Dedifferentiated amniotic fluid mesenchymal stem cell (primary cell): ENCODE data around the gene CACTIN.

Source experiments
- DNase-seq: peaks from one replicate; pipeline ENCODE4 v3.0.0-alpha.2; 2016; ENCODE audit errors: extremely low spot score

The CACTIN gene

DNA sequence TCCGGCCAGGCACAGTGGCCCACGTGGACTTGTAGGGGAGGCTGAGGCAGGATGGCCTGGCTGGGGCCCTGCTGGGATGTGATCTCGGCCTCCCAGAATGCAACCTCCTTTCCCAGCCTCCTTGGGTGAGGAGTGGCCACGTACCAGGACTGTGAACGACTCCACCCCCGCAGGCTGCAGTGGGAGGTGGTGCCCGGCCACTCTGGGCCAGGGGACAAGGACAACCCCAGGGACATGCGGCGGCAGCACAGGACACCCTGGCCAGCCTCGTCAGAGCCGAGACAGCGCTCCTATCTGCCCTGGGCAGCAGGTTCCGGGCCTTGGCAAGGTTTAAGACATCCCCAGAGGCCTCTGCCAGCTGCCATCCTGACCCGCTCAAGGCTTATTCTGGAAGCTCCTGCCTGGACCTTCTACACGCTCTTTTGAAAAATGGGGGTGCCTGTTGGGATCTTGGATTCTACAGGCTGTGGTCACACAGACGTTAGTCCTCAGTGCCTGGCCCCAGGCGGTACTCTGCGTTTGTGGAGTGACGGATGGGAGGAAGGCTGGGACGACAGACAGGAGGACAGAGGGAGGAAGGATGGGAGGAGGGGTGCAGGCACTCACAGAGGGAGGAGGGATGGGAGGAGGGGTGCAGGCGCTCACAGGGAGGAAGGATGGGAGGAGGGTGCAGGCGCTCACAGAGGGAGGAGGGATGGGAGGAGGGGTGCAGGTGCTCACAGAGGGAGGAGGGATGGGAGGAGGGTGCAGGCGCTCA, 19.9 kb upstream of the CACTIN start:
- no peak for DNase-seq

DNA sequence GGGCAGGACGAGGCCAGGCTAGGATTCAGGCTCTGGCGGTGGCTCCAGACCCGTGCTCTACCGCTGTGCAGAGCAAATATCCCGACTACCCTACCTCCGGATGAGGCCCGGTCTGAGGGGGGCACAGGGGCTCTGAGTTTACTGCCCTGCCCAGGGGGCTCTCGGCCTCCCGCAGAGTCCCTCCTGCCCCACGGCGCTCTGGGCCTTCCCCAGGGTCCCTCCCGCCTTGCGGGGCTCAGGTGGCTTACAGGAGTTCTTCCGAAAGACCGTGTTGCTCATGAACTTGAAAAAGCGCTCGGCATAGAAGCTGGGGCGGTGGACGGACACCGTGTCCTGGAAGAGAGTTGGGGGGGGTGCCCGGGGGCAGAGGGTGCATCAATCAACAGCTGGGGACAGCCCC, 19.1 kb upstream of the CACTIN start:
- no peak for DNase-seq

DNA sequence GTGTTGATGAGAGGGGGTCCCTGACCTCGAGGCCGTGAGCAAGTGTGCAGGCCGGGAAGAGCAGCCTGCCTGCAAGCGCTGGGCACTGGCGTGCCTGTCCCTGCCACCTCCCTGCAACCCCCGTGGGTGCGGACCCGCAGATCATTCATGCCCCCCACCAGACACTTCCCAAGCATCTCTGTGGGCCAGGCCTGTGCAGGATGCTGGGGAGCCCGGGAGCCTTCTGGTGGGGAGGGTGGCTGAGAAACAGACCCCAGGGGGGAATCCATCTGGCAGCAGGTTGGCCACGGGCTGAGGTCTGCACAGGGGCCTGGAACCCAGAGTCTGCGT, 18.4 kb upstream of the CACTIN start:
- no peak for DNase-seq

GRCh38 chr19:3644351-3645066, 17.9 kb upstream of the CACTIN start:
- no peak for DNase-seq

DNA sequence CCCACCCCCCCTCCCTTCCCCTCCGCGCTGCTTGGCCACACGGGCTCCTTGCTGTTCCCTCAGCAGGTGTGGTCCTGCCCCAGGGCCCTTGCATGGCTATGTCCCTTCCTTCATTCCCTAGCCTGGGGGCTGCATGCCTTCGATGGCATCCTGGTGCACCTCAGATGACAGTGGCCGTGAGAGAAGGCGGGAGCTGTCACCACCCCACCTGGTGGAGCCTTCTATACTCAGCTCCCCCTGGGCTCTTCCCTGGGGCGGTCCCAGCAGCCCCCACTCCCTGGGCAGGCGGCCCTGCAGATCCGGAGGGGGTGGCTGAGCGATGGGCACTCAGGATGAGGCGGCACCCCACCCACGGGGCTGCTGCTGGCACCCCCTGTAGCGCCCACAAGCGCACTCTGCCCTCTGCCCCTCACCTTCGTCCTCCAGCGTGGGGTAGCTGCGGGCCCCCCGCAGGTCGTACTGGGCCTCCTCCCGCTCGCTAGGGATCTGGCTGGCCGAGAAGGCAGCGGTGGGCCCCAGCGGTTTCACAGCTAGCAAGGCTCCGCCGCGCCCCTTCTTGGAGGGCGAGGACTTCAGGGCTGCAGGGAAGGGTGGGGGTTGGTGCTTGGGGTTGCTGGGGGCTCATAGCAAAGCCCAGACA, 17.2 kb upstream of the CACTIN start:
- DNase-seq = no peak

GRCh38 chr19:3642987-3643673, 16.5 kb upstream of the CACTIN start:
- DNase-seq = no peak

- no peak for DNase-seq
Measured at GRCh38 chr19:3642296-3642695, 15.7 kb upstream of the CACTIN start.

DNA sequence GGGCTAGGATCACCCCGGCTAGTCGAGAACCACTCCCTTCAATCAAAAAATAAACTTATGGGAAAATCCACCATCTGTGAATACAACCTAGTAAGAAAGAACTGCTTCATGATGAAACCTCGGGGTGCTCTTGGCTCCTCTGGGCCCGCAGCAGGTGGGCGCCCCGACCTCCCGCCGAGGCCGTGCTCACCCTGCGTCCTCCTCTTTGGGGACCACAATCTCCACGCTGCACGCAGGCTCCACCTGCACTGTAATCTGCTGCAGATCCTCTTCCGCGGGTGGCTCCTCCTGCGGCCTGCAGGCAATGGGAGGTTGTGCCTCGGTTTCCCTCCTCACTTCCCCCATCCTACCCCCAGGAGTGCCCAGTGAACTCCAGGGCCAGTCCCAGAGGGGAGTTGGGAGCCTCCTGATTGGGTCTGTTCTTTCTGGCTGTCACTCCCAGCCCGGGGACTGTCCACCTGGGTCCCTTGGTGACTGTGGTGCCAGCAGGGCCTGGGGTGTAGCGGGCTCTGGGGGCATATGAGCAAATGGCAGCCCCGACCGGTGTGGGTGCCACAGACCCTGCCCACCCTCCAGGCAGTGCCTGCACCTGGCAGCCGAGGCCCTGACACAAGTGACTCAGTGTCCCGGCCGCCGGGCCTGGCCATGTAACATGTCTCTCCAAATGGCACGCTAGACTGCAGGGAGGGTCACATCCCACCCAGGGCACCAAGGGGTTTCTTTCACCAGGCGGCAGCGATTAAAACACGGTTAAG, 15.1 kb upstream of the CACTIN start:
- no peak for DNase-seq

GRCh38 chr19:3639479-3639878, 12.9 kb upstream of the CACTIN start:
- no peak for DNase-seq

GRCh38 chr19:3638208-3639193, 11.9 kb upstream of the CACTIN start:
- no peak for DNase-seq

DNA sequence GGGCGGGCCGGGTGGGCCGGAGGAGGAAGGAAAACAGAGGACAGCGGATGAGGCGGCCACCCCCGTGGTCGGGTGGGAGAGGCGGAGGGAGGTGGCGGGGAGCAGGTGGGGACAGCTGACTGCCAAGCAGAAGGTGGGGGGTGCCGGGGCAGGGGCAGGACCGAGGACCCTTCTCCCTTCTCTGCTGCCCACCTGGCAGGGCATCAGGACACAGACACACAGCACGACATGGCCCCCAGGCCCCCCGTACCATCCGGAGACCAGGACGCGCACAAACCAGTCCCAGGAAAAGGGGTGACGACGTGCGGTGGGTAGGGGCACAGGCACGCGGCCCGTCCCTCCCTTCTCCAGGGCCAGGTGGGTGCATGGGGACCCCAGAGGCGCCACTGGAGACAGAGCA, 11.0 kb upstream of the CACTIN start:
- no peak for DNase-seq

- DNase-seq = no peak
Measured at GRCh38 chr19:3636962-3637361, 10.4 kb upstream of the CACTIN start.

GRCh38 chr19:3636506-3636905, 9.9 kb upstream of the CACTIN start:
- DNase-seq = no peak

DNA sequence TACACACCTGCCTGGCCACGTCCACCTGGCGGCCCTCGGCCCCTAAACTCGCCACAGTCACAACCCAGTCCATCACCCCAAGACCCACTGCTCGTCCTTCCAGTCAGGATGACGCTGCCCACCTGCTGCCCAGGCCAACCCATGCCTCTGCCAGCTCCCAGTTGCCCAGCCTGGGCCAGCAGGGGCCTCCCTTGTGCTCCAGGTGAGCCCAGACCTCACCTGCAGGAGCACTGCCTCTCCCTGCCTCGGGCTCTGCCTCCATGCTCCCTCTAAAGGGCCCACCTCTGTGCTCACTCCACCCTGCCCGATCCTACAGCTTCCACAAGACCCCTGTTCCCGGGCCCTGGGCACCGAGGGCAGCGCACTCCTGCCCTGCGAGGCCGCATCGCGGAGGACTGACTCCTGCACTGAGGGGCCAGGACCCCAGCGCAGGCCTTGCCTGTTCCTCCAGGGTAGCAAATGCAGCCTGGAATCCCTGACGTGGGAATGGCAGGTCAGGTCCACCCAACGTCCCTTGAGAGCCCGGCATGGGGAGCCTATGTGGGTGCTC, 8.0 kb upstream of the CACTIN start:
- no peak for DNase-seq

- no peak for DNase-seq
Measured at GRCh38 chr19:3633559-3633988, 7.0 kb upstream of the CACTIN start.

GRCh38 chr19:3632739-3633558, 6.4 kb upstream of the CACTIN start:
- no peak for DNase-seq

DNA sequence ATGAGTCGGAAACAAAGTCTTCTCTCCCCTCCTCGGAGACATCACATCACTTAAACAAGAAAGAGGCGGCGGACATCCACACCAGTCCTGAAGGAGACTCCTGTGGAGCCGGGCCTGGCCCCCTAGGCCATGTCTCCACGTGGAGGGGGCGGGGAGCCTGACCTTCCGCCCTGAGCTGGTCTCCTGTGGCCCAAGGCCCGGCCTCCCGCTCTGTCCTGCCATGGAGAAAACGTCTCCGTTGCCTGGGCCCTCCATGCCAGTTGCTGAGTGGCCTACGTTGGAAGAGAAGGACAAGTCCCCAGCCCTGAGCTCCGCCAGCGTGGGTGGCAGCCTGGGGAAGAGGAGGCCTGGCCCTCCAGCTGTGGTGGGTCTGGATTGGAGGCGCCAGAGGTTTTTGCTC, 5.5 kb upstream of the CACTIN start:
- DNase-seq = no peak

DNA sequence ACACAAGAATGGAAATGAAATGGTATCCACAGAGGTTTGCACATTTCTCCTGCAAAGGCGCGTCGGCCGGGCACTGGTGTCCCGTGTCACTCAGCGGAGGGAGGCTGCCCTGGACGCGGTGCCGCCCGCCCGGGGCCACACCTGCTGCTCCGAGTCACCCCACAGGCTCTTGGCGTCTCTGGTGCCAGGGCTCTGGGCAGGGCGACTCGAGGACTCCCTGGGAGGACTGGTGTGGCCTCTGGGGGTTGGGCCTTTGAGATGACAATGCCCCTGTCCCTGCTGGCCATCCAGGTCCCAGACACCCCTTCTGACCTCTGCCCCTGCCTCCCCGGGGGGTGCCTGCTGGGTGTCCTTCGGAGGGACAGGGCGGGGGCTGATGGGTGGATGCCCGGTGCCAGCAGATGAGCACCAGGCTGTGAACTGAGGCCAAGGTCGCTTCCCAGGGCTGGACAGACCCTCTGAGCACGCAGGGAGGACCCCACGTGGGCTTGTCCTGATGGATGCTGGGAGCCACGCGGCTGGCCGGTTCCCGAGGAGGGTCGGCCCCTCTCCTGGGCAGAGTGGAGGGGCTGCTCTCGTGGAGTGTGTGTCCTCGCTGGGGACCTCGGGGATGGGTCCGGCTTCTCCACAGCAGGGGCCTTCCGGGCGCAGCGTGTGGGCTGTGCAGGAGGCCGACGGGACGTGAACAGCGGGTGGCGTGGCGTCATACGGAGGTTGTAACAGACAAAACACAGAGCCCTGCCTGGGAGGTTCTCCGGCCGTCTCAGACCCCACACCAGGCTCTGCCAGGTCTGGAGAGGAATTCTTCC, 4.7 kb upstream of the CACTIN start:
- no peak for DNase-seq
